GM18907 (cell line): ENCODE results near the gene CHN2.
"Not testable (repeated sequence)": the region's sequence is repeated elsewhere in the genome, so short reads cannot be mapped to it uniquely, and the experiment has no call there.

Source experiments
- ATAC-seq: cut with Tn5 transposase; IDR thresholded peaks from one replicate; pipeline ENCODE4 v1.9.1; 2021; ENCODE audit warnings: mild to moderate bottlenecking, moderate library complexity; ENCODE audit not compliant: unreplicated experiment

Gene CHN2

DNA sequence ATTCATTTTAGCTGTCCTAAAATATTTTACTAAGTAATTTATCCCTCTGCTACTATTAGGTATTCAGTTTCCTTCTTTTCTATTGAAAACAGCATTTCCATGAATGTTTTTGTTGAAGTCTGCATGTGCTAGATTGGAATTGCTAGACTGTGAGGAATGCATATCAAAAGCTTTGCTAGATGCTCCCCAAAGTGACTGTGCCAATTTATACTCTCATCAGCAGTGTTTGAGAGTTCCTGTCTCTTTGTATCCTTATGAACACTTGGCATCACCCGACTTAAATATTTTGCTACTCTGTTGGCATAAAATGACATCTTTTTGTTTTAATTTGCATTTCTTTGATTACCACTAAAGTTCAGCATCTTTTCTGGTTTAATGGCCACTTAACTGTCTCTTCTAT lies 324.0 kb downstream of the CHN2 start:
- no peak for ATAC-seq

DNA sequence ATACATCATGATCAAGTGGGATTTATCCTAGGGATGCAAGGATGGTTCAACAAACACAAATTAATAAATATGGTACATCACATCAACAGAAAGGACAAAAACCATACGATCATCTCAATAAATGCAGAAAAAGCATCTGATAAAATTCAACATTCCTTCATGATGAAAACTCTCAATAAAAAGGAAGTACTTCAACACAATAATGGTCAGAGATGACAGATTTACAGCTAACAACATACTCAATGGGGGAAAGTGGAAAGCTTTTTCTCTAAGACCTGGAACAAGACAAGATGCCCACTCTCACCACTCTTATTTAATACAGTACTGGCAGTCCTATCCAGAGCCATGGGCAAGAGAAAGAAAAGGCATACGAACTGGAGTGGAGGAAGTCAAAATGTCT lies 329.2 kb downstream of the CHN2 start:
- no peak for ATAC-seq

DNA sequence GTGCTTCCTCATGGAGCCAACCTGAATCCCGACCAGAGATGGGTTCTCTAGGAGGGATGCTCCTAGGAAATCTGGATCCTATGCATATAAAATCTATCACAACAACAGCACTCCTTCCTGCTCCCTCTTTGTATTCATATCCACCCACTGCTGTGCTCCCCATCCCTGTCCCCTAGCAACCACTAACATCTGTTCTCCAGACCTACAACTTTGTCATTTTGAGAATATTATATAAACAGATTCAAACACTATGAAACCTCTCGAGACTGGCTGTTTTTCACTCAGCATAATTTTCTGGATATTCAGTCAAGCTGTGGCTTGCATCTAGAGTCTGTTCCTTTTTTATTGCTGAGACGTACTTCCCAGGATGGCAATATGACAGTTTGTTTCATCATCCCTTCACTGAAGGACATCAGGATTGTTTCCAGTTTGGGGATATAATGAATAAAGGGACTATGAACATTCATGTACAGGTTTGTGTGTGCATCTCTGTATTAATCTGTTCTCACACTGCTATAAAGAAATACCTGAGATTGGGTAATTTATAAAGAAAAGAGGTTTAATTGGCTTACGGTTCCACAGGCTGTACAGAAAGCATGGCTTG lies 333.0 kb downstream of the CHN2 start:
- ATAC-seq = no peak

DNA sequence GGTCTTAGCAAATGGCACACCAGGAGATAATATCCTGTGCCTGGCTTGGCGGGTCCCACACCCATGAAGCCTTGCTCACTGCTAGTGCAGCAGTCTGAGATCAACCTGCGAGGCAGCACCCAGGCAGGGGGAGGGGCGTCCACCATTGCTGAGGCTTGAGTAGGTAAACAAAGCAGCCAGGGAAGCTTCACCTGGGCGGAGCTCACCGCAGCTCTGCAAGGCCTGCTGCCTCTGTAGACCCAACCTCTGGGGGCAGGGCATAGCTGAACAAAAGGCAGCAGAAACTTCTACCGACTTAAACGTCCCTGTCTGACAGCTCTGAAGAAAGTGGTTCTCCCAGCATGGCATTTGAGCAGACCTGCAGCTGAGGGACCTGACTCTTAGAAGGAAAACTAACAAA lies 334.0 kb downstream of the CHN2 start:
- ATAC-seq = not testable (repeated sequence)
